OCI-LY7 (cell line): Measurements from ENCODE around the gene PTPRM.

Source experiments
- CTCF ChIP-seq: fragments of 200-600 bp; sonication (generic); conservative IDR thresholded peaks from 2 replicates; pipeline ENCODE4 v1.5.1; 2014; ENCODE audit warnings: mild to moderate bottlenecking, antibody characterized with exemption, low read length, moderate library complexity, mixed read lengths
- EZH2phosphoT487 ChIP-seq: fragments of 200-600 bp; sonication (generic); IDR thresholded peaks from 2 replicates; pipeline ENCODE4 v1.6.1; 2018; ENCODE audit warnings: low read depth, borderline replicate concordance, mild to moderate bottlenecking, mixed run types, antibody characterized with exemption, low read length, moderate library complexity, mixed read lengths

- TF ChIP-seq CTCF (no peak), EZH2phosphoT487 (no peak)
Measured at GRCh38 chr18:8081872-8082553, 514.9 kb downstream of the PTPRM start.
